Naive thymus-derived CD4-positive, alpha-beta T cell (primary cell): Measurements from ENCODE around the gene DACH2. TPM values are rescaled to one million over a fixed set of nuclear protein-coding genes. Genes with fewer than 3 reads are reported as not detected.

Experiments
- ATAC-seq: fragments of 150-1000 bp; cut with Tn5 transposase; 2 replicates; pipeline ENCODE4 v1.10.0; 2021; ENCODE audit warnings: mild to moderate bottlenecking, moderate library complexity
- CTCF ChIA-PET: fragments of 350-600 bp; sonication (Branson Sonifier 250); formaldehyde crosslinking; loops from one replicate; lab custom pipeline; 2021; ENCODE audit warnings: antibody characterized with exemption; lab: Charles Lee
- POLR2A ChIA-PET: fragments of 350-600 bp; sonication (Branson Sonifier 250); formaldehyde crosslinking; loops from one replicate; lab custom pipeline; 2021; ENCODE audit warnings: antibody characterized with exemption, inconsistent platforms; lab: Charles Lee
- DNase-seq, 9 donors: peaks; one replicate each; pipeline versions ENCODE4 v3.0.0 to v3.0.0-alpha.2; 2020 to 2022; ENCODE audit warnings: mixed read lengths in 1 of 9
- H3K27ac ChIP-seq: one replicate; pipeline ENCODE4 v1.7.0; 2013; ENCODE audit warnings: mild to moderate bottlenecking, low read depth, low read length, moderate library complexity
- H3K27me3 ChIP-seq, 2 donors: one replicate each; pipeline ENCODE4 v1.7.0; 2013; ENCODE audit warnings: low read length in 2 of 2, mild to moderate bottlenecking in 2 of 2, moderate library complexity in 2 of 2; ENCODE audit not compliant: control insufficient read depth in 2 of 2, insufficient read depth in 2 of 2
- H3K36me3 ChIP-seq, 3 experiments: 1 replicate in 2 of 3; 2 replicates in 1 of 3; pipeline ENCODE4 v1.7.0; 2013; ENCODE audit warnings: low read length in 3 of 3, mild to moderate bottlenecking in 3 of 3, moderate library complexity in 1 of 3; ENCODE audit not compliant: insufficient read depth in 3 of 3, control insufficient read depth in 2 of 3
- H3K4me1 ChIP-seq, 2 donors: one replicate each; pipeline ENCODE4 v1.7.0; 2013; ENCODE audit warnings: low read length in 2 of 2, mild to moderate bottlenecking in 2 of 2, moderate library complexity in 1 of 2; ENCODE audit not compliant: control insufficient read depth in 2 of 2, insufficient read depth in 2 of 2
- H3K4me3 ChIP-seq: 2 replicates; pipeline ENCODE4 v1.7.0; 2013; ENCODE audit warnings: mild to moderate bottlenecking, low read length
- H3K9me3 ChIP-seq, 3 experiments: 1 replicate in 2 of 3; 2 replicates in 1 of 3; pipeline ENCODE4 v1.7.0; 2013; ENCODE audit warnings: low read length in 3 of 3; ENCODE audit not compliant: control insufficient read depth in 2 of 3
- H3K27ac Mint-ChIP-seq, 9 donors: one replicate each; pipeline ENCODE4 v1.8.0; 2020 to 2022; ENCODE audit warnings: mixed read lengths in 9 of 9, mild to moderate bottlenecking in 8 of 9, moderate library complexity in 5 of 9, inconsistent platforms in 2 of 9
- H3K27me3 Mint-ChIP-seq, 5 donors: one replicate each; pipeline ENCODE4 v1.8.0; 2021 to 2022; ENCODE audit warnings: mixed read lengths in 5 of 5, mild to moderate bottlenecking in 1 of 5
- H3K36me3 Mint-ChIP-seq, 5 donors: one replicate each; pipeline ENCODE4 v1.8.0; 2020 to 2022; ENCODE audit warnings: mixed read lengths in 5 of 5, mild to moderate bottlenecking in 3 of 5, inconsistent platforms in 1 of 5
- H3K4me1 Mint-ChIP-seq, 7 donors: one replicate each; pipeline ENCODE4 v1.8.0; 2020 to 2022; ENCODE audit warnings: mixed read lengths in 7 of 7, mild to moderate bottlenecking in 3 of 7, inconsistent platforms in 1 of 7
- H3K4me3 Mint-ChIP-seq, 10 donors: one replicate each; pipeline ENCODE4 v1.8.0; 2020 to 2022; ENCODE audit warnings: mild to moderate bottlenecking in 10 of 10, mixed read lengths in 10 of 10, moderate library complexity in 6 of 10, inconsistent platforms in 2 of 10
- H3K9me3 Mint-ChIP-seq, 11 donors: one replicate each; pipeline ENCODE4 v1.8.0; 2020 to 2022; ENCODE audit warnings: mixed read lengths in 11 of 11, mild to moderate bottlenecking in 4 of 11, inconsistent platforms in 1 of 11, moderate library complexity in 1 of 11
- intact Hi-C, 2 donors: fragments of 100-400 bp; cut with micrococcal nuclease; formaldehyde crosslinking; loops; one replicate each; pipeline ENCODE4 v1.15.1; 2023
- polyA plus RNA-seq, 2 donors: library from polyadenylated mRNA; unstranded; fragments of 300-500 nt; fragmentation: Illumina TruSeq; gene quantifications; one replicate each; pipeline ENCODE4 v1.2.3, GENCODE V29; 2021
- total RNA-seq, 6 experiments: library from RNA in 5 of 6; stranded (reverse) in 5 of 6; gene quantifications; 1 replicate in 5 of 6; 2 replicates in 1 of 6; pipeline ENCODE4 v1.2.3 and lab custom pipeline; 2021 to 2026

The DACH2 gene
- total RNA-seq (not detected), polyA plus RNA-seq (not detected), total RNA-seq (lab: John Stamatoyannopoulos, UW) (not detected)

- Mint-ChIP-seq H3K9me3 (peaks cover 0 to 2% (median 0%) of the 10 kb centered on the region in 11 donors), H3K36me3 (no peaks in the 10 kb centered on the region), H3K27me3 (peaks cover 22 to 36% (median 34%) of the 10 kb centered on the region in 5 donors), H3K27ac (no peak within 1 kb of the TSS), H3K4me3 (peak within 1 kb of the TSS; percentile 67 to 81 (median 75)), H3K4me1 (peaks cover under 1 to 14% (median 11%) of the 10 kb centered on the region in 7 donors)
- Histone ChIP-seq H3K4me3 (no peak within 1 kb of the TSS), H3K4me1 (peaks cover 0 to 9% of the 10 kb centered on the region in 2 donors), H3K9me3 (no peaks in the 10 kb centered on the region), H3K36me3 (no peaks in the 10 kb centered on the region), H3K27me3 (peaks cover 0 to 3% of the 10 kb centered on the region in 2 donors), H3K27ac (no peak within 1 kb of the TSS)
- CTCF ChIA-PET, result no interaction called here
- POLR2A ChIA-PET, result no interaction called here
- DNase-seq (peak in 8 of 9 donors; percentile 2 to 39 (median 17)), ATAC-seq (peak; percentile 75)
- intact Hi-C loops, result no loop called here
Observed at GRCh38 chrX:86148024-86148511, at the start of gene DACH2. Gene DACH2, plus strand, starts transcription at chrX:86148451.

- H3K27me3 ChIP-seq, result no peaks in the 10 kb centered on the region
- ATAC-seq (no peak), DNase-seq (no peak)
- H3K36me3 Mint-ChIP-seq, result no peaks in the 10 kb centered on the region
- H3K4me3 ChIP-seq, result no peak overlapping the region
- peaks cover 0 to 1% (median 0%) of the 10 kb centered on the region in 11 donors for H3K9me3 Mint-ChIP-seq
- no peaks in the 10 kb centered on the region for H3K36me3 ChIP-seq
- no peaks in the 10 kb centered on the region for H3K4me1 Mint-ChIP-seq
- ChIA-PET POLR2A (no interaction called here), CTCF (no interaction called here)
- no peaks in the 10 kb centered on the region for H3K4me1 ChIP-seq
- no peak overlapping the region for H3K27ac ChIP-seq
- H3K27me3 Mint-ChIP-seq, result peaks cover 0 to 10% (median 5%) of the 10 kb centered on the region in 5 donors
- no peak overlapping the region for H3K4me3 Mint-ChIP-seq
- no peak overlapping the region for H3K27ac Mint-ChIP-seq
- intact Hi-C loops, result no loop called here
- H3K9me3 ChIP-seq, result no peaks in the 10 kb centered on the region
Observed at GRCh38 chrX:86102341-86102740, 45.9 kb upstream of the DACH2 start.

- DNase-seq (no peak), ATAC-seq (no peak)
- no peaks in the 10 kb centered on the region for H3K36me3 Mint-ChIP-seq
- ChIA-PET POLR2A (no interaction called here), CTCF (no interaction called here)
- H3K27ac Mint-ChIP-seq, result no peak overlapping the region
- H3K4me3 Mint-ChIP-seq, result no peak overlapping the region
- H3K4me1 Mint-ChIP-seq, result no peaks in the 10 kb centered on the region
- intact Hi-C loops, result no loop called here
- Histone ChIP-seq H3K4me3 (no peak overlapping the region), H3K27me3 (no peaks in the 10 kb centered on the region), H3K27ac (no peak overlapping the region), H3K9me3 (no peaks in the 10 kb centered on the region), H3K36me3 (no peaks in the 10 kb centered on the region), H3K4me1 (no peaks in the 10 kb centered on the region)
- H3K9me3 Mint-ChIP-seq, result peaks cover 0 to 1% (median 0%) of the 10 kb centered on the region in 11 donors
- H3K27me3 Mint-ChIP-seq, result peaks cover 0 to 10% (median 5%) of the 10 kb centered on the region in 5 donors
Observed at GRCh38 chrX:86103061-86103460, 45.2 kb upstream of the DACH2 start.

DNA sequence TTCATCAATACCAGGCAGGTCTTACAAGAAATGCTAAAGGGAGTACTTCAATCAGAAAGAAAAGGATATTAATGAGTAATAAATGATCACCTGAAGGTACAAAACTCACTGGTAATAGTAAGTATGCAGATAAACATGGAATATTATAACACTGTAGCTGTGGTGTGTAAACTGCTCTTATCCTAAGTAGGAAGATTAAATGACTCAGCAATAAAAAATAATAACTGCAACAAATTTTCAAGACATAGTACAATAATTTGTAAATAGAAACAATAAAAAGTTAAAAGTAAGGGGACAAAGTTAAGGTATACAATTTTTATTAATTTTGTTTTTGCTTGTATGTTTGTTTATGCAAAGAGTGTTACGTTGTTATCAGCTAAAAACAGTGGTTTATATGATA, 43.7 kb upstream of the DACH2 start:
- H3K9me3 Mint-ChIP-seq, result peaks cover 0 to 1% (median 0%) of the 10 kb centered on the region in 11 donors
- Histone ChIP-seq H3K9me3 (no peaks in the 10 kb centered on the region), H3K4me1 (no peaks in the 10 kb centered on the region), H3K27ac (no peak overlapping the region), H3K36me3 (no peaks in the 10 kb centered on the region), H3K27me3 (no peaks in the 10 kb centered on the region), H3K4me3 (no peak overlapping the region)
- peaks cover 0 to 10% (median 5%) of the 10 kb centered on the region in 5 donors for H3K27me3 Mint-ChIP-seq
- DNase-seq (no peak), ATAC-seq (no peak)
- H3K4me3 Mint-ChIP-seq, result no peak overlapping the region
- POLR2A ChIA-PET, result no interaction called here
- CTCF ChIA-PET, result no interaction called here
- no peaks in the 10 kb centered on the region for H3K4me1 Mint-ChIP-seq
- intact Hi-C loops, result no loop called here
- no peaks in the 10 kb centered on the region for H3K36me3 Mint-ChIP-seq
- no peak overlapping the region for H3K27ac Mint-ChIP-seq

- DNase-seq, result no peak
- Histone ChIP-seq H3K36me3 (no peaks in the 10 kb centered on the region), H3K27me3 (no peaks in the 10 kb centered on the region), H3K4me1 (no peaks in the 10 kb centered on the region), H3K27ac (no peak overlapping the region), H3K4me3 (no peak overlapping the region), H3K9me3 (no peaks in the 10 kb centered on the region)
- CTCF ChIA-PET, result no interaction called here
- POLR2A ChIA-PET, result no interaction called here
- Mint-ChIP-seq H3K4me3 (no peak overlapping the region), H3K36me3 (peaks cover 0 to 11% (median 0%) of the 10 kb centered on the region in 5 donors), H3K4me1 (peaks cover 0 to 3% (median 0%) of the 10 kb centered on the region in 7 donors), H3K9me3 (peaks cover 0 to 33% (median 17%) of the 10 kb centered on the region in 11 donors), H3K27ac (no peak overlapping the region), H3K27me3 (peaks cover 0 to 19% (median 14%) of the 10 kb centered on the region in 5 donors)
- intact Hi-C loops, result no loop called here
- no peak for ATAC-seq
Observed at GRCh38 chrX:86121916-86122315, 26.3 kb upstream of the DACH2 start.

DNA sequence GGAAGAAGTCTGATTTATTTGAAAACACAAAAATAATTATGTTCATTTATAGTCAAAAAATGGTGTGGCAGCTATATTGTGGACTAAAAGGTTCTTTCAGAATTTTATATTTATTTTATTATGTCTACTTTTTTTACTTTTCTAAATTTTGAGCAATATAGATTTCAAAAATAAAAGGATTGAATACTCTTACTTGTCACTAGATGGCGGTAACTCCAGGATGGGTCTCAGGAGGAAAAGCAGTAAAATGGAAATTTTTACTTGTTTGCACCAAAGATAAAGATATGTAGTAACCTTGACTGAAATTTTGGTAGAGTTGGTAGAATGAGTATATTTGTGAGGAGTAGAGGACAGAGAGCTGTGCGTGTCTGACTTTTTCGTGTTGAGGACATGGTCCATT, 14.5 kb upstream of the DACH2 start:
- H3K27ac Mint-ChIP-seq, result no peak overlapping the region
- DNase-seq, result no peak
- no peak for ATAC-seq
- H3K27me3 ChIP-seq, result no peaks in the 10 kb centered on the region
- no peak overlapping the region for H3K4me3 Mint-ChIP-seq
- peaks cover 0 to 8% (median 2%) of the 10 kb centered on the region in 5 donors for H3K27me3 Mint-ChIP-seq
- H3K9me3 ChIP-seq, result no peaks in the 10 kb centered on the region
- ChIA-PET CTCF (interaction anchor here (0.6 kb wide), 2 partner anchors 449 to 572 kb away, joined by 3 read pairs; no protein-coding TSS in a partner anchor), POLR2A (no interaction called here)
- no peaks in the 10 kb centered on the region for H3K36me3 ChIP-seq
- no peak overlapping the region for H3K4me3 ChIP-seq
- H3K36me3 Mint-ChIP-seq, result no peaks in the 10 kb centered on the region
- H3K4me1 ChIP-seq, result no peaks in the 10 kb centered on the region
- no peak overlapping the region for H3K27ac ChIP-seq
- intact Hi-C loops, result loop anchor here in 1 of 2 donors (1.0 to 10.0 kb wide), 2 partner anchors 59 to 1531 kb away; no protein-coding TSS in a partner anchor
- H3K9me3 Mint-ChIP-seq, result no peaks in the 10 kb centered on the region
- peaks cover 0 to 4% (median 0%) of the 10 kb centered on the region in 7 donors for H3K4me1 Mint-ChIP-seq

DNA sequence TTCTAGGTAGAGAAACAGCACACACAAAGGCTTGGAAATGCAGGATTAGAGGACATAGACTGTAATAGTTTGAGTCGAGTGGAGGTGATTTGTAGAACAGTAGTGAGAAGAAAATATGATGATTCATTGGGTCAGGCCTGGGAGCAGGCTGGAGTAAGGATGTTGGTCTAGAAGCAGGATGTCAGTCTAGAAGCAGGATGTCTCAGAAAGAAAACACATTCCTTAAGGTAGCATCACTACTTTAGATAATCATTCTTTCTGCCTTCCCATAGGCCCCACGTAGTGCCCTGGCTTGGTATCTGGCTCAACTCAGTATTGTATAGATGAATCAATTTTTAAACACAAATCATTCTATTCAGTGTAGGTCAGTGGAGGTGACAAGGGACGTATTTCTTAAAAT, 11.2 kb upstream of the DACH2 start:
- Histone ChIP-seq H3K4me1 (no peaks in the 10 kb centered on the region), H3K9me3 (no peaks in the 10 kb centered on the region), H3K27ac (no peak overlapping the region), H3K36me3 (no peaks in the 10 kb centered on the region), H3K4me3 (no peak overlapping the region), H3K27me3 (no peaks in the 10 kb centered on the region)
- no peak overlapping the region for H3K27ac Mint-ChIP-seq
- peaks cover 0 to 3% (median 0%) of the 10 kb centered on the region in 5 donors for H3K27me3 Mint-ChIP-seq
- no peak overlapping the region for H3K4me3 Mint-ChIP-seq
- ChIA-PET CTCF (no interaction called here), POLR2A (no interaction called here)
- no peaks in the 10 kb centered on the region for H3K36me3 Mint-ChIP-seq
- ATAC-seq, result no peak
- peaks cover 0 to 2% (median 0%) of the 10 kb centered on the region in 11 donors for H3K9me3 Mint-ChIP-seq
- H3K4me1 Mint-ChIP-seq, result peaks cover 0 to 4% (median 0%) of the 10 kb centered on the region in 7 donors
- no peak for DNase-seq
- intact Hi-C loops, result loop anchor here in 1 of 2 donors (10.0 kb wide), 1 partner anchor 1528 kb away; no protein-coding TSS in a partner anchor
